Measurements from ENCODE around the gene TENT5A.

Gene TENT5A

GRCh38 chr6:81700414-81700813 lies 52.1 kb downstream of the TENT5A start:
- no peak for DNase-seq

GRCh38 chr6:81697559-81697958 lies 54.9 kb downstream of the TENT5A start:
- no peak for DNase-seq

- no peak for DNase-seq
These were observed 56.0 kb downstream of the TENT5A start for GRCh38 chr6:81696524-81696923.

Data from Kasumi-1 (cell line).